Colonic mucosa (tissue), 4 donors: ENCODE measurements around the gene CAPN9. TPM values are rescaled to one million over a fixed set of nuclear protein-coding genes. Genes with fewer than 3 reads are reported as not detected.

ENCODE experiments used
- DNase-seq: peaks from one replicate; pipeline ENCODE4 v3.0.0-alpha.2; 2020
- H3K27ac ChIP-seq: fragments of 200-600 bp; one replicate; pipeline ENCODE4 v1.8.0; 2021
- H3K27me3 ChIP-seq: fragments of 200-600 bp; one replicate; pipeline ENCODE4 v1.8.0; 2021
- H3K36me3 ChIP-seq: fragments of 200-600 bp; one replicate; pipeline ENCODE4 v1.8.0; 2021
- H3K4me1 ChIP-seq: fragments of 200-600 bp; one replicate; pipeline ENCODE4 v1.8.0; 2021; ENCODE audit warnings: mild to moderate bottlenecking
- H3K4me3 ChIP-seq: fragments of 200-600 bp; one replicate; pipeline ENCODE4 v1.8.0; 2021
- H3K9ac ChIP-seq, 2 donors: one replicate each; pipeline ENCODE4 v1.7.0; 2013; ENCODE audit warnings: control low read depth in 2 of 2, low read depth in 2 of 2, low read length in 2 of 2
- H3K9me3 ChIP-seq: fragments of 200-600 bp; one replicate; pipeline ENCODE4 v1.8.0; 2021
- intact Hi-C: fragments of 100-400 bp; cut with DNase I; formaldehyde crosslinking; loops from one replicate; pipeline ENCODE4 v1.14.1; 2022
- total RNA-seq, 2 donors: library from RNA; stranded (reverse); fragmentation: NEBNext Ultra II Directional in 1 of 2; extraction: Animal tissue kit (Norgen Biotek cat#: 25700) in 1 of 2; gene quantifications; one replicate each; pipeline ENCODE4 v1.2.1, GENCODE V29; 2021
- TF ChIP-seq, protein P1 (sequence below): fragments of 200-600 bp; IDR thresholded peaks from one replicate; pipeline ENCODE4 v1.8.0; 2022; ENCODE audit warnings: antibody characterized with exemption, mild to moderate bottlenecking
- donor health status: healthy.
- donor health status: DM: no; HTN: no; CAD: no.
- donor health status: DM: no; HTN: no; CAD: no.

CAPN9 gene
- total RNA-seq, 2 donors from 2014 or later = 14.3 to 36.3 TPM

DNA sequence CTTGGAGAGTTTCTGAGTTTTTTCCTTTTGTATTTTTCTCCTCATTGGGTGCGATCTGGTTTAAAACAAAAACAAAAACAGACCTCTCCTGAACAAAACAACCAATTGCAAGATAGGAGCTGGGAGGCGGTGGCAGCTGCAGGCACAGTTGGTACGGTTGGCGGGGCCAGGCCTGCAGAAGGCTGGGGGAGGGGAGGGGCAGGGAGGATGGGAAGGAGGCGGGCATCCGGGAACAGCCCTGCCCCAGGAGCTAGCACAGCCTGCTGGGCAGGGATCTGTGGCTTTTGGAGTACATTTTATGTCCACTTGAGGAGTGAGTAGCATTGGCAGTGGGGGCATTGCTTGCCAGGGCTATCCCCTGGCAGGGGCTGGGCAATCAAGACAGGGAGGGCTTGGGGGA is 5.2 kb downstream of the CAPN9 start:
- Histone ChIP-seq H3K4me1 (peaks cover 8% of the 10 kb centered on the region), H3K27ac (peak overlapping the region; percentile 78), H3K27me3 (no peaks in the 10 kb centered on the region), H3K4me3 (no peak overlapping the region), H3K9ac (peak overlapping the region; percentile 32 to 82), H3K36me3 (no peaks in the 10 kb centered on the region), H3K9me3 (no peaks in the 10 kb centered on the region)
- intact Hi-C loops = no loop called here
- DNase-seq = peak; percentile 89
- TF ChIP-seq, protein P1, sequence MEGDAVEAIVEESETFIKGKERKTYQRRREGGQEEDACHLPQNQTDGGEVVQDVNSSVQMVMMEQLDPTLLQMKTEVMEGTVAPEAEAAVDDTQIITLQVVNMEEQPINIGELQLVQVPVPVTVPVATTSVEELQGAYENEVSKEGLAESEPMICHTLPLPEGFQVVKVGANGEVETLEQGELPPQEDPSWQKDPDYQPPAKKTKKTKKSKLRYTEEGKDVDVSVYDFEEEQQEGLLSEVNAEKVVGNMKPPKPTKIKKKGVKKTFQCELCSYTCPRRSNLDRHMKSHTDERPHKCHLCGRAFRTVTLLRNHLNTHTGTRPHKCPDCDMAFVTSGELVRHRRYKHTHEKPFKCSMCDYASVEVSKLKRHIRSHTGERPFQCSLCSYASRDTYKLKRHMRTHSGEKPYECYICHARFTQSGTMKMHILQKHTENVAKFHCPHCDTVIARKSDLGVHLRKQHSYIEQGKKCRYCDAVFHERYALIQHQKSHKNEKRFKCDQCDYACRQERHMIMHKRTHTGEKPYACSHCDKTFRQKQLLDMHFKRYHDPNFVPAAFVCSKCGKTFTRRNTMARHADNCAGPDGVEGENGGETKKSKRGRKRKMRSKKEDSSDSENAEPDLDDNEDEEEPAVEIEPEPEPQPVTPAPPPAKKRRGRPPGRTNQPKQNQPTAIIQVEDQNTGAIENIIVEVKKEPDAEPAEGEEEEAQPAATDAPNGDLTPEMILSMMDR = no peak

GRCh38 chr1:230753191-230753585 is 6.0 kb downstream of the CAPN9 start:
- Histone ChIP-seq H3K9me3 (no peaks in the 10 kb centered on the region), H3K9ac (peak overlapping the region; percentile 32 to 73), H3K4me1 (peaks cover 8% of the 10 kb centered on the region), H3K36me3 (no peaks in the 10 kb centered on the region), H3K27me3 (no peaks in the 10 kb centered on the region), H3K4me3 (no peak overlapping the region), H3K27ac (peak overlapping the region; percentile 78)
- TF ChIP-seq, protein P1 = no peak
- DNase-seq = no peak
- intact Hi-C loops = no loop called here

- Histone ChIP-seq H3K36me3 (no peaks in the 10 kb centered on the region), H3K9ac (peak overlapping the region; percentile 32 to 73), H3K4me1 (peaks cover 8% of the 10 kb centered on the region), H3K9me3 (no peaks in the 10 kb centered on the region), H3K4me3 (no peak overlapping the region), H3K27me3 (no peaks in the 10 kb centered on the region), H3K27ac (peak overlapping the region; percentile 78)
- intact Hi-C loops = no loop called here
- TF ChIP-seq, protein P1 = no peak
- DNase-seq = peak; percentile 72
Measured at GRCh38 chr1:230753586-230754251, 6.5 kb downstream of the CAPN9 start.

GRCh38 chr1:230754796-230755195 is 7.6 kb downstream of the CAPN9 start:
- H3K4me1 ChIP-seq = peaks cover 8% of the 10 kb centered on the region
- TF ChIP-seq, protein P1 = no peak
- H3K9me3 ChIP-seq = no peaks in the 10 kb centered on the region

DNA sequence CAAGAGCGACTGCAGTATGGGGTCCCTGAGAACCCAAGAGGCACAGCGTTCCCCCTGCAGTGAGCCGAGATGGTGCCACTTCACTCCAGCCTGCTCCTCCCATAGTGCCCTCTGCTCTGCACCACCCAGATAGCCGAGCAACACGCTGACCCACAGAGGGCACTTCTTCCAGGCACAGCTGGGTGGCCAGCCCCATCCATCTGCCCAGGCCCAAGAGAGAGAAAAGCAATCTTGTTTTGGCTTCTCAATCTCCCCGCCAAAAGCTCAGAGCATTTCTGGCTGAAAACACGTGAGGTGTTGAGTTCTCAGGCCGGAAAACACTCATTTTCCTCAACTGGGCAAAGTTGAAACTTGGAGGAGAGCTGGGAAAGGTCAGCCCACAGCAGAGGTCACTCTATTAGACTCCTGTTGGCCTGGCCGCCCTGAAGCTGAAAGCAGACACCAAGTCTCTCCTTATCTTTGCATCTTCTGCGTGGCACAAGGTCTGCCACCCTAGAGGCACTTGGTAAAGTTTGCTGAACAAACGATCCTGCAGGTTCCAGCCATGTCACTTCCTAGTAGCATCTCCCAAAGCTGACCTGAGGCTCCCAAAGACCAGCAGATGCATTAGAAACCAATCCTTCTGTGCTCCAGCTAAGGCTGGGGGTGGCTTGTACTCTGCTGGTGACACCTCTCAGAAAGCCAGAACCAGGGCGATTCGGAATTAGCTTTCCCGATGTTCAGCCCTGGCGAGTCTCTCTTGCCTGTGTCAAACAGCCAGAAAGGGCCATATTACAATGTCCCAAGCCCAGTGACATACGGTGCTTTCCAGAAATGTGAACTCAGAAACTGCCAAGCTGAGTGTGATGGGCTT is 10.9 kb downstream of the CAPN9 start:
- Histone ChIP-seq H3K36me3 (no peaks in the 10 kb centered on the region), H3K4me1 (peaks cover 5% of the 10 kb centered on the region), H3K9ac (no peak overlapping the region), H3K4me3 (no peak overlapping the region), H3K27ac (no peak overlapping the region), H3K9me3 (no peaks in the 10 kb centered on the region), H3K27me3 (no peaks in the 10 kb centered on the region)
- DNase-seq = no peak
- TF ChIP-seq, protein P1 = no peak
- intact Hi-C loops = no loop called here

More at GRCh38 chr1:230754796-230755195, 7.6 kb downstream of the CAPN9 start:
- Histone ChIP-seq H3K9ac (no peak overlapping the region), H3K4me3 (no peak overlapping the region), H3K36me3 (no peaks in the 10 kb centered on the region), H3K27ac (no peak overlapping the region), H3K27me3 (no peaks in the 10 kb centered on the region)
- intact Hi-C loops = no loop called here
- DNase-seq = peak; percentile 40
